ENCODE data around the gene FAM228B.

The FAM228B gene

GRCh38 chr2:24175631-24176187 lies 52.4 kb downstream of the FAM228B start:
- DNase-seq (ENCODE audit: low read depth): no peak
- TF ChIP-seq, protein P1, sequence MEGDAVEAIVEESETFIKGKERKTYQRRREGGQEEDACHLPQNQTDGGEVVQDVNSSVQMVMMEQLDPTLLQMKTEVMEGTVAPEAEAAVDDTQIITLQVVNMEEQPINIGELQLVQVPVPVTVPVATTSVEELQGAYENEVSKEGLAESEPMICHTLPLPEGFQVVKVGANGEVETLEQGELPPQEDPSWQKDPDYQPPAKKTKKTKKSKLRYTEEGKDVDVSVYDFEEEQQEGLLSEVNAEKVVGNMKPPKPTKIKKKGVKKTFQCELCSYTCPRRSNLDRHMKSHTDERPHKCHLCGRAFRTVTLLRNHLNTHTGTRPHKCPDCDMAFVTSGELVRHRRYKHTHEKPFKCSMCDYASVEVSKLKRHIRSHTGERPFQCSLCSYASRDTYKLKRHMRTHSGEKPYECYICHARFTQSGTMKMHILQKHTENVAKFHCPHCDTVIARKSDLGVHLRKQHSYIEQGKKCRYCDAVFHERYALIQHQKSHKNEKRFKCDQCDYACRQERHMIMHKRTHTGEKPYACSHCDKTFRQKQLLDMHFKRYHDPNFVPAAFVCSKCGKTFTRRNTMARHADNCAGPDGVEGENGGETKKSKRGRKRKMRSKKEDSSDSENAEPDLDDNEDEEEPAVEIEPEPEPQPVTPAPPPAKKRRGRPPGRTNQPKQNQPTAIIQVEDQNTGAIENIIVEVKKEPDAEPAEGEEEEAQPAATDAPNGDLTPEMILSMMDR (conservative IDR thresholded peaks at IDR 0.05; ENCODE audit: low read depth, low read length): no peak
- no peak overlapping the region for H3K4me3 ChIP-seq (ENCODE audit: low read length)

GRCh38 chr2:24176326-24176725 lies 53.1 kb downstream of the FAM228B start:
- TF ChIP-seq, protein P1 (conservative IDR thresholded peaks at IDR 0.05; ENCODE audit: low read depth, low read length): no peak
- H3K4me3 ChIP-seq (ENCODE audit: low read length): no peak overlapping the region
- DNase-seq (ENCODE audit: low read depth): no peak

DNA sequence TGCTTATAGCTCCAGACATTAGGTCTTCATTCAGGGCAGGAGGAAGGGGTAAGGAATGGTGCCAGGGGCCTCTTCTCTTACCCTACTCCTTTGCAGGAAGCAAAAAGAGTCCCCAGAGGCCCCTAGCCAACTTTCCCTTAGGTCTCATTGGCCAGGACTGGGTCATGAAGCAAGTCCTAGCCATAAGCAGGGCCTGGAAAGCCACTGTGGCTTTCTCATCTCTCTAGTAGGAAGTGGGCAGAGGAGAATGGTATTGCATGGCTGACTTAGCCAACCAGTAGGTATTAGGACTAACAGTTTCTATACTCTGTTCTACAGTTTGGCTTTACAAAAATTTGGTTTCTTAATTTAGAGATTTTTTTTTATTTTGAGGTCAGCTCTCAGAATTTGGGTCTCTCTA lies 56.4 kb downstream of the FAM228B start:
- H3K4me3 ChIP-seq (ENCODE audit: low read length): no peak overlapping the region
- DNase-seq (ENCODE audit: low read depth): no peak
- TF ChIP-seq, protein P1 (conservative IDR thresholded peaks at IDR 0.05; ENCODE audit: low read depth, low read length): no peak

DNA sequence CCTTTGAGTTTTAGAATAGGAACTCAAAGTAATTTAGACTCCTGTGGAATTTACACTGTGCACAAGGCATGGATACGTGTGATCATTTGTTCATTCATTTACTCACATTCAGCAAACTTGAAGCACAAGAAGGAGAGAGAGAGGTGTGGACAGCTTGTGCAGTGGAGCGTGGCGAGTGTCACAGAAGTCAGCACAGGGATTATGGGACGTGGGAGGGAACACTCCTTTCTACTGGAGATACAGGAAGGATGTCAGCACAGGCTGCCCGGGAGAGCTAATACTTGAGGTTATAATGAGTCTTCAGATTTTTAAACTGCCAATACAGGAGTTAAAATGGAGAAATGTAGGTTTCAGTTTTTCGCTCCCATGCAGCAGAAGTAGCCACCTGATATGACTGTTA lies 58.6 kb downstream of the FAM228B start:
- DNase-seq (ENCODE audit: low read depth): no peak
- no peak overlapping the region for H3K4me3 ChIP-seq (ENCODE audit: low read length)
- TF ChIP-seq, protein P1 (conservative IDR thresholded peaks at IDR 0.05; ENCODE audit: low read depth, low read length): no peak

GRCh38 chr2:24182507-24182906 lies 59.2 kb downstream of the FAM228B start:
- TF ChIP-seq, protein P1 (conservative IDR thresholded peaks at IDR 0.05; ENCODE audit: low read depth, low read length): no peak
- no peak for DNase-seq (ENCODE audit: low read depth)
- H3K4me3 ChIP-seq (ENCODE audit: low read length): no peak overlapping the region

DNA sequence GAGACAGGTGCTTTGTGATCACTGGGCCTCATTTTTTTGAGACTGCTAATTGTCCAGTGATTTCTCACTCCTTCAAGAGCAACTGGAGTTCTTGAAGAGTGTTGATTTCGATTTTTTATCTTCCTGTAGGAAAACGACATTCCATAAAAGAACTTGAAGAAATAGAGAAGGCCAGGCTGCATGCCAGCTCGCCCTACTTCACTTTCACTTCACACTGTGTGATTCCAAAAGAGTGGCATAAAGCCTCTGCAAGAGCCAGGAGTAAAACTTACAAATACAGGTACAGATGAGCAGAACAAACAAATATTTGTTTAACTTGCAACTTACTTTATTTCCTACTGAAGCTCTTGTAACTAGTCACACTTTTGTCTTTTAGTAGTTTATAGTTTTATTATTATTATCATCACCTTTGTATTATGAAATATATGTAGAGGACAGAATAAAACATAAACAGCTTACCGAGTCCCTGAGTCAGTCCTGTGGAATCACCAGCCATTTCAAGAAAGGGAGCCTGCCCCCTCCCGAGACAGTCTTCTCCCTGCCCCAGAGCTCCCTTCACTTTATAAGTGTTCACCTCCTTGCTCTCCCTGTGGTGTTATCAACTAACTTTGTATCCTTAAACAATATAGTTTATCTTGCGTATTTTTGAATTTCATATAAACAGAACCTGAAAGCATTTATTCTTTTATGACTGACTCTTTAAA lies 60.2 kb downstream of the FAM228B start:
- DNase-seq (ENCODE audit: low read depth): no peak
- H3K4me3 ChIP-seq (ENCODE audit: low read length): no peak overlapping the region
- TF ChIP-seq, protein P1 (conservative IDR thresholded peaks at IDR 0.05; ENCODE audit: low read depth, low read length): no peak

GRCh38 chr2:24189551-24189950 lies 66.3 kb downstream of the FAM228B start:
- no peak for DNase-seq (ENCODE audit: low read depth)
- TF ChIP-seq, protein P1 (conservative IDR thresholded peaks at IDR 0.05; ENCODE audit: low read depth, low read length): no peak

More at GRCh38 chr2:24189551-24189950, 66.3 kb downstream of the FAM228B start:
- no peak overlapping the region for H3K4me3 ChIP-seq (ENCODE audit: low read length)
